ENCODE results near the gene COLQ.
"Not testable (repeated sequence)": the region's sequence is repeated elsewhere in the genome, so short reads cannot be mapped to it uniquely, and the experiment has no call there.

Gene COLQ

DNA sequence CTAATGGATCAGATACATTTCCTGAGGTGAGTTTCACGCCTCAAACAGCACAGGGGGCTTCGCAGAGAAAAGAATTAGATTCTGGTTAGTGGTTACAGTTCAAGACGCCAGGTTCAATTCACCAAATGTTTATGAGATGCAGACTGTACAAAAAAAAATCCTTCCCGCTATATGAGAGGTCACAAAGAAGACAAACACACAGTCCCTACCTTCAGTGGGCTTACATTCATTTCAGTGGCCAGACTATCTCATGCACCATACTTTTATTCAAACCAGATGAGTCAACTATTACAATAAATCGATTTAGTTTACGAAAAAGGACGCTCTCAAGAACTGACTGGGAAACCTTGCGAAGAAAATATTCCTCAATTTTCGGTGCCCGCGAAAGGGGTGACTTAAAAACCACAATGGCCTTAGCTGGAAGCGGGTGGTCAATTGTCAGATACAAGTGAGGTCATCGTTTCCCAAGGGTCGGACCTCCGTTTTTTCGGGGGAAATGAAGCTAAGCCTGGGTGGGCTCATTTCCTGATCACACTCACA lies 94.9 kb downstream of the COLQ start:
- TF ChIP-seq CTCF (conservative IDR thresholded peaks at IDR 0.05; ENCODE audit: low read depth, low read length): no peak
- peak overlapping the region; percentile 78 for H3K4me3 ChIP-seq (ENCODE audit: low read depth, low read length)
- DNase-seq (ENCODE audit: low read depth): no peak

- no peak for TF ChIP-seq CTCF (conservative IDR thresholded peaks at IDR 0.05; ENCODE audit: low read depth, low read length)
- H3K4me3 ChIP-seq (ENCODE audit: low read depth, low read length): no peak overlapping the region
- DNase-seq (ENCODE audit: low read depth): peak; percentile 66
Measured at GRCh38 chr3:15420871-15421270, 100.6 kb downstream of the COLQ start.

DNA sequence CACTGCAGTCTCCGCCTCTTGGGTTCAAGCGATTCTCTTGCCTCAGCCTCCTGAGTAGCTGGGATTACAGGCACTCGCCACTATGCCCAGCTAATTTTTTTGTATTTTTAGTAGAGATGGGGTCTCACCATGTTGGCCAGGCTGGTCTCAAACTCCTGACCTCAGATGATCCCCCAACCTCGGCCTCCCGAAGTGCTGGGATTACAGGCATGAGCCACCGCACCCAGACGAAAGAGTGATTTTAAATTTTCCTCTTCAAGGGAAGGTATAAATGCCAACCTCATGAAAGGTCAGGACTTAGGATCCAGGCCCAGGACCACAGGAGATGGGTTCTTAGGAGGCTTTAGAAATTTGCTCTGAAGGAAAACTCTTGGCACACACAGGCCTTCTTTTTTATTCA lies 110.5 kb downstream of the COLQ start:
- not testable (repeated sequence) for H3K4me3 ChIP-seq (ENCODE audit: low read depth, low read length); DNase-seq (ENCODE audit: low read depth)

- no peak for TF ChIP-seq CTCF (conservative IDR thresholded peaks at IDR 0.05; ENCODE audit: low read depth, low read length)
- DNase-seq (ENCODE audit: low read depth): no peak
- H3K4me3 ChIP-seq (ENCODE audit: low read depth, low read length): no peak overlapping the region
Measured at GRCh38 chr3:15409774-15410173, 111.7 kb downstream of the COLQ start.

DNA sequence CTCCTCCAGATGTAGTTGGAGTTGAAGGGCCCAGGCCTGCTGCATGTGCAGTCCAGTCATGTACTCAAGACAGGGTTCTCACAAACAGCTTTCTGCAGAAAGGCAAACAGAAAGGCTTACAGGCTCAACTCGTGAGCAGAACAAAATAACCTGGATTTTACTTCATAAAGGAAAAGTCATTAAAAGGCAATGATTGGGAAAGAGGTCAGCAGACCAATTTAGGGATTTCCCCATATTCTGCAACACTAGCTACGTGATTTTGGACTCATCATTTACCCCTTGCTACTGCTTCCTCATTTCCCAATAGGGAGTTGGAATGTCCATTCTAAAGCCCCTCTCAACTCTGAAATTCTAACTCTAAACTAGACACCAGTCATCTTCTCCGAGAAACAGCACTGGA lies 112.3 kb downstream of the COLQ start:
- DNase-seq (ENCODE audit: low read depth): peak; percentile 56
- H3K4me3 ChIP-seq (ENCODE audit: low read depth, low read length): no peak overlapping the region
- no peak for TF ChIP-seq CTCF (conservative IDR thresholded peaks at IDR 0.05; ENCODE audit: low read depth, low read length)

- peak; percentile 71 for TF ChIP-seq CTCF (conservative IDR thresholded peaks at IDR 0.05; ENCODE audit: low read depth, low read length)
- no peak overlapping the region for H3K4me3 ChIP-seq (ENCODE audit: low read depth, low read length)
- DNase-seq (ENCODE audit: low read depth): peak; percentile 87
Measured at GRCh38 chr3:15405448-15406050, 116.0 kb downstream of the COLQ start.

DNA sequence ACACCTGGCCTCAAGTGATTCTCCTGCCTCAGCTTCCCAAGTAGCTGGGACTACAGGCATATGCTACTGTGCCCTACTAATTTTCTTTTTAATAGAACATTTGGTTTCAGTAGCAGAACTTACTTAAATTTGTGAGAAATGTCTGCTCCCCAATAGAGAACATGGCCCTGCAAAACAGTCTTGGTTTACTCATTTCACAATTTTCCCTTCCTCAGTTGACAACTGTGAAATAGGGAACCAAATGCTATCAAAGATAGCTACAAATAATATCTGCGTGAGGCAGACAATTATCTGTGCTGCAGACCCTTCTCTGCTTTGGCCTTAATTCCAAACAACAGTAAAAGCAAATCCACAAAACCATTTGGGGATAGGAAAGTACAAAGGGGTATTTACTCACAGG lies 116.7 kb downstream of the COLQ start:
- no peak for DNase-seq (ENCODE audit: low read depth)
- no peak overlapping the region for H3K4me3 ChIP-seq (ENCODE audit: low read depth, low read length)
- no peak for TF ChIP-seq CTCF (conservative IDR thresholded peaks at IDR 0.05; ENCODE audit: low read depth, low read length)
